GM19035 (cell line): ENCODE results near the gene ALDH4A1.
"Not testable (repeated sequence)": the region's sequence is repeated elsewhere in the genome, so short reads cannot be mapped to it uniquely, and the experiment has no call there.

Source experiments
- ATAC-seq: cut with Tn5 transposase; IDR thresholded peaks from one replicate; pipeline ENCODE4 v1.9.1; 2021; ENCODE audit not compliant: unreplicated experiment

Gene ALDH4A1

DNA sequence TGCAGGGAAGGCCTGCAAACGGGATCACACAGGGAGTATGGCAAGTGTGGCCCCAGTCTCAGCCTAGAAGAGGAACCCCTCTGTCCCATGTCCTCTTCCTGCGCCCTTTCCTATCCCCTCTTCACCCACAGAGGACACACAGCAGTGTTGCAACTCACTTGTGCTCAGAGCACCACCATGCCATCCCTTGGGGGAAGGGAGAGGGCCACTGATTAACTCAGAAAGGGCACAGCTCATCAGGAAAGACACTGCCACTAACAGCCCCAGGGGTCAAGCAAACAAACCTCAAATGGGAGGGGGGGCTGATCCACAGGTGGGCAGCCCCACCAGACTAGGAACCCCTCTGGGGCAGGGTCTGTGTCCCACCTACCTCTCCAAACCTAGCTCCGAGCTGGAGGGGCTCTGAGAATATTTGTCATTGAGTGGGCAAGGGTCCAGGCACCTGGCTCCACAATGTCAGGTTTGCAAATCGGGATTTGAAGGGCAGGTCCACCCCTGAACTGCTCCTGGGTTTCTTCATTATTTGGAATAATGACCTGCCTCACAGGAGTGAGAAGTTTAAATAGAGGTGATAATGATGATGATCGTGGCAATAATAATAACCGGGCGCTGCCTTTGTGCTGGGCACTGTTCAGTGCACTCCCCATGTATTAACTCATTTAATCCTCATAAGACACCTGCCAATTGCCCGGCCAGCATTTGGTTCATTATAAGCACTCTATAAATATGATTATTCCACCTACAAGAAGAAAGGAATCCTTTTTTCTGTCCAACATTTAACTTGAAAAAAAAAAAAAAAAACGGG is 1.0 kb downstream of the ALDH4A1 start:
- no peak for ATAC-seq

DNA sequence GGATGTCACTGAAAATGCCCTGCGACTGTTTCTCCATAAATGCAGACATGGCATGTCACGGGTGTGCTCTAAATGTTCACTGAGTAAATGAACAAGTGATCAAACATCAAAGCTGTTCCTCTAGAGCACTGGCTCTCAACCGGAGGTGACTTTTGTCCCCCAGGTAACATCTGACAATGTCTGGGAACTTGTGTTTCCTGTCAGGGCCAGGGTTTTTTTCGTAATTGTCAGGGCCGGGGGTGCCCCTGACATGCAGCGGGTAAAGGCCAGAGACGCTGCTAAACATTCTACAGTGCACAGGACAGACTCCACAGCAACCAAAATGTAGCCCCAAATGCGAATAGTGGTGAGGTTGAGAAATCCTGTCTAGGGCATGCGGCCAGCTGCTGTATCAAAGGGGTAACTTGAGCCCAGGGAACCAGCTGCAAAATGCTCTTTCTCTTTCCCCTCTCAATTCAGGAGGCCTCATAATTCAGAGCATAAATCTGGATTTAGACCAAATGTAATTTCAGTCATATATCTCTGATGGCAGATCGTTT is 2.0 kb downstream of the ALDH4A1 start:
- ATAC-seq = no peak

GRCh38 chr1:18899363-18900049 is 2.8 kb downstream of the ALDH4A1 start:
- no peak for ATAC-seq

GRCh38 chr1:18898567-18898966 is 3.8 kb downstream of the ALDH4A1 start:
- ATAC-seq = no peak

DNA sequence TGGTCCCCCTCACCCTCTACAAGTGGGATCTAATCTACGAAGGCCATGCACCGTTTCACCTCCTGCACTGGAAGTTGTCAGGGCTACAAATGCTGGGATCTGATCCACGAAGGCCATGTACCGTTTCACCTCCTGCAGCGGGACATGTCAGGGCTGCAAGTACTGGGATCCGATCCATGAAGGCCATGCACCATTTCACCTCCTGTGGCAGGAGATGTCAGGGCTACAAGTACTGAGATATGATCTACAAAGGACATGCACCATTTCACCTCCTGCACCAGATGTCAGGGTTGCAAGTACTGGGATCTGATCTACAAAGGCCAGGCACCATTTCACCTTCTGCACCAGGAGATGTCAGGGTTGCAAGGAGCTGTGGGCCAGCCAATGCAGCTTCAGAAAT is 7.0 kb downstream of the ALDH4A1 start:
- ATAC-seq = no peak

DNA sequence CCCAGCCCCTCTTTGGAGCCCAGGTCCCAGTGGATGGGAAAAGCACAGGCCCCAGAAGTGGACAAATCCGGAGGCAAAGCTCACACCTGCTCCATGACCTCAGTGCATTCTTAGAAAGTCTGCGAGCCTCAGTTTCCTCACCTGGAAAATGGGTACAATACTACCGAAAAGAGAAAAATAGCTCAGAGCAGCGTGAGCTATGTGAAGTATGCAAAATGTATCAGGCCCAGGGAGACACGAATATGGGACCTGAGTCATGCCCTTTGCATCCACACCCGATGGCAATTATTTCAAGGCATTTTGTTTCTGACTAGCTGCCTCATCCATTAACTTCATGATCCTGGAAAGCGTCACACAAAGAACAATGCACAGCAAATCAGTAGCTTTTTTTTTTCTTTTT is 9.2 kb downstream of the ALDH4A1 start:
- no peak for ATAC-seq

DNA sequence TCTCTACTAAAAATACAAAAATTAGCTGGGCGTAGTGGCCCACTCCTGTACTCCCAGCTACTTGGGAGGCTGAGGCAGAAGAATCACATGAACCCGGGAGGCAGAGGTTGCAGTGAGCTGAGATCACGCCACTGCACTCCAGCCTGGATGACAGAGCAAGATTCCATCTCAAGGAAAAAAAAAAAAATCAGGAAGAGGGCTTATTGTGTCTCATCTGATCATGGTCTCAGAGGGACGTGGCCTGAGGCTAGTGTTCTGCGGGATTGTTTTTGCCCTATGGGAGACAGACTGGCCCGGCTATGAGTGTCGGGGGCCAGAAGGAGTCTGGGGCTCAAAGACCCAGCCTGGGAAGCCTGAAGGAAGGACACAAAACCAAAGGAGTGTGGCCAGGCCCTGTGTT is 10.5 kb downstream of the ALDH4A1 start:
- ATAC-seq = not testable (repeated sequence)

- ATAC-seq = no peak
Measured at GRCh38 chr1:18891426-18891780, 11.0 kb downstream of the ALDH4A1 start.

GRCh38 chr1:18890706-18891425 is 11.5 kb downstream of the ALDH4A1 start:
- ATAC-seq = no peak

GRCh38 chr1:18886003-18886335 is 16.4 kb downstream of the ALDH4A1 start:
- ATAC-seq = no peak

DNA sequence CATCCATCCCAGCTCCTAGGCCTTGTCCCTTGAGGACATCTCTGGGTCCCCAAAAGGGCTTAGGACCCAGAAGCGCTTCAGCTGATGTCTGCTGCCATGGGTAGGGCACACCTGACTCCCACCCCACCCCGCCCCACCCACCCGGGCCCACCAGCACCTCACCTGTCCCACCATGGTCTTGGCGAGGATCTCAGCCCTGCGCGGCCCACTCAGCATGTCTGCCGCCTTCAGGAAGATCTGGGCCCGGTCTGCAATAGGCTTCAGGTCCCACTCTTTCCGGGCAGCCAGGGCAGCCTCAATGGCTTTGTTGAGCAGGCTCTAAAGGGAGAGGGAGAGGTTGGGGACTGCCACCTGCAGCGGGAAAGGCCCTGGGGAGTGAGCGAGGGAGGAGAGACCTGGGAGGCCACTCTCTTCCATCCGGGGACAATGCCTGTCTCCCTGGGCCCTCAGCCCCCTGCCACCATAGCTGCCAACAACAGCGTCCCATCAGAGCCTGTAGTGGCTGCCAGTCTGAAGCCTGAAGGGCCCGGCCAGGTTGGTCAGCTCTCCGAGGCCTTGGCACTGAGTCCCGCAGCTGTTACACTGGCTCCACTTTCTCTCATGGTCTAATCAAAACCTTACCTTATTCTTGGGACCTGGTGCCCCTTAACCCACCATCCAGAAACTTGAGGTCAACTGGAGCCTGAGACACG is 16.9 kb downstream of the ALDH4A1 start:
- no peak for ATAC-seq

- no peak for ATAC-seq
Measured at GRCh38 chr1:18884727-18885126, 17.6 kb downstream of the ALDH4A1 start.

DNA sequence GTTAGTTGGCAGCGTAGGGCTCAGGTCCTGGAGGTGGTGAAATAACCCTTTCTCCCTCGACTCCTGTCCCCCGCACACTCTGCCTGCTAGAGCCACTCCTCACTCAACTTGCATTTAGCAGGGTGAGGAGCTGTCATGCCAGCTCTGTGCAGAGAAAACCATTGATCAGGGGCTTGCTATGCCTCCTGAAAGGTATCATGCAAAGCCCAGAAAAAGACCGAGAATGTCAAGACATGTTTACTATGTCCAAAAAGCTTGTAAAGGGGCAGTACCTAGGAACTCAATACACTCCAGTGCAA is 18.0 kb downstream of the ALDH4A1 start:
- no peak for ATAC-seq

DNA sequence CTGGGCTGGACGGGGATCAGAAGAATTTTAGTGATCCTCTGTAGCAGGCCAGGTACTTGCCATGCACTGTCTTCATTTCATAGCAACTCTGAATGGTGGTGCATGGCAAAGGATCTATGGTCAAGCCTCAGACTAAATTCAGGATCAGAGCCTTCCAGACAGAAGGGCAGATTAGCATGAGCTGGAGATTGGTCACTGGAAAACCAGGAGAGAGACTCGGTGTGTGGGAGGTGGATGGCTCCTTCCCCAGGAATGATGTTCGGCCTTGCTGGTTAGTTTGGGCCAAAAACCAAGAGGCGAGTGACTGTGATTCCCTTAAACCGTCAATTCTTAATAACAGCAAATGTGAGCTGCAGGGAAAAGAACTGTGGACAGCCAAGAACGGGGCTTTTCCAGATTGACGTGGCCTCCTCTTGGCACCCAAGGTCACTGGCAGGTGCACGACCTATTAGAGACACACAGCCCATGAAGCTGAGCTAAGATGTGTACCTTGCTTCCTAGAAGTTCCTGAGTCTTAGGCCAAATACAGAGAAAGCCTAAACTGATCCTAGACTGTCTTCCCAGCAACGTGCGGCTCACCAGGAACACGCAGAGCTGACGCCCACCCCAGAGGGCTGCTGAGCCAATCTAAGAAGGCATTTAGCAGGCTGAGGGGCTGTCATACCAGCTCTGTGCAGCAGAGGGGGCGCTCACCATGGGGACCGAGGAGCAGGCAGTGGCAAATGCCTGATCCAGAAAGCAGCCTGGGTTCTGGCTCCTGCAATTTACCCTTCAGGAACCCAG is 18.5 kb downstream of the ALDH4A1 start:
- no peak for ATAC-seq

DNA sequence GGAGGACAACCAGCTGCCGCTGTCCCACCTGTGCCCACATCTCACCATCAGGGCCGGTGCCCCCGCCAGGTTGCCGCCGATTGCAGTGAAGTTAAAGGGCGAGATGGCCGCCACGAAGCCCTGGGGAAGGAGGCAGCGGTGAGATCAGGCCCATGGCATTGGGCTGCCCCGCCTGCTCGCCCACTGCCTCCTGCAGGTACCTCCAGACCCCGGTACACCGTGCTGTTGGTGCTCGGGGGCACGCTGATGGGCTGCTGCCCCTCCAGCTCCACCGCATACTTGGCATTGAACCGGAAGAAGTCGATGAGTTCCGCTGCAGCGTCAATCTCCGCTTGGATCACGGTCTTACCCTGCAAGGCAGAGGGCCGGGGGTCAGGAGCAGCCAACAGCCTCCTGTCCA is 19.3 kb downstream of the ALDH4A1 start:
- no peak for ATAC-seq

GRCh38 chr1:18882486-18882885 is 19.9 kb downstream of the ALDH4A1 start:
- no peak for ATAC-seq

DNA sequence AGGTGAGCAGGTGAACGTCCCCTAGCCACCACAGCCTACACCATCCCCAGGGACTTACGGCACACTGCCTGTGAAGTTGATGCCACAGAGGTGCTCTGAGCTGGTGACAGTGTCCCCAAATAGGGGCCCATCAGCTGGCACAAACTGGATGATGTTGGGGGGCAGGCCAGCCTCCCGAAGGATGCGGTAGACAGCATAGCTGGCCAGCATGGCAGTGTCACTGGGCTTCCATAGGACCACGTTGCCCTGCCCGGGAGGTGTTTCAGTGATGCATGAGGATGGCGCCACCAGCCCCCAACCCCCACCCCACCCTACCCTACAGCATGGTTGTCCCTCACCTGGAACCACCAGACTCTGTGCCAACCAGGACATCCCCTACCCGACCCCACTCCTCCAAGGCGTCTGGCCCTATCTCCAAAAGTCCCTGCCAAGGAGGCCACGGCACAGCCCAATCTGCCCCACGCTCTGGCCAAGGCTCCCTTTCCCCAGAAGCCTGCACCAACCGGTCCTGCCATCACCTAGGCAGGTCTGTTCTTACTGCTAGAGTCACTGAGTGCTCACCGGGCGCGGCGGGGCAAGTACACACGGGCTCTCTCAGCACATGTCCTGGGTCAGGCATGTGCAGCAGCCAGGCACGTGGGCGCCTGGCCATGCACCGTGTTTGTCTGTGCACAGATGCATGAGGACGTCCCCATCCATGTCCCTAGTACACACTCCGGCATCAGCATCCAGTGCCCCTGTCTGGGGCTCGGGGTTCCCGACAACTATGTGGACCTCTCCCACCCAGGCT is 20.5 kb downstream of the ALDH4A1 start:
- no peak for ATAC-seq

- ATAC-seq = no peak
Measured at GRCh38 chr1:18881164-18881563, 21.2 kb downstream of the ALDH4A1 start.

- no peak for ATAC-seq
Measured at GRCh38 chr1:18880585-18880984, 21.8 kb downstream of the ALDH4A1 start.

- ATAC-seq = no peak
Measured at GRCh38 chr1:18879791-18880309, 22.5 kb downstream of the ALDH4A1 start.
